Measurements from ENCODE around the gene NAA50.

DNA sequence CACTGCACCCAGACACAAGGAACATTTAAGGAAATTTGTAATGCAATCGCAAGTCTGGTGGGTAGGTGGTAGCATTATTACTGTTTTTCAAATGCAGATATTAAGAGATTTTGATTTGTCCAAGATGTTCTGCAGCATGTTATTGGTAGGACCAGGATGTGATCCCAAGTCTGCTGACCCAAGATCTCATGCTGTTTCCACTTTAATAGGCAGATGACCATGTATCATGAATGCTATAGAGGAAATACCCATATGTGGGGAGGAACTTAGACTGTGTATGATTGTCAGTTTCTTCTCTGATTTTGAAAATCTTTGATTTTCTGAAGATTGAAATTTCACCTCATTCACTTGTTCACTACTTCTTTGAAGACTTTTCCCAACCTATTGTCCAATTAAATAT is 29.5 kb upstream of the NAA50 start:
- TF ChIP-seq POLR2A (IDR thresholded peaks at IDR 0.05; ENCODE audit: low read length) (no peak), GATA1 (IDR thresholded peaks at IDR 0.05; ENCODE audit: low read depth, low read length) (no peak)

All from erythroblast (primary cell).